Mesendoderm (in vitro differentiated cells): ENCODE data around the gene PLCXD1.
"Not testable (repeated sequence)": the region's sequence is repeated elsewhere in the genome, so short reads cannot be mapped to it uniquely, and the experiment has no call there.

Experiments
- DNase-seq: peaks from one replicate; pipeline ENCODE4 v3.0.0; 2013
- H2AK5ac ChIP-seq: 2 replicates; pipeline ENCODE4 v1.6.1; 2013; ENCODE audit warnings: low read length, inconsistent platforms
- H2BK120ac ChIP-seq: 2 replicates; pipeline ENCODE4 v1.6.1; 2013; ENCODE audit warnings: low read depth, mild to moderate bottlenecking, low read length, moderate library complexity, mixed read lengths
- H2BK15ac ChIP-seq: replicated peaks from 2 replicates; pipeline ENCODE4 v1.6.1; 2013; ENCODE audit warnings: low read depth, mild to moderate bottlenecking, moderate library complexity
- H2BK5ac ChIP-seq: 2 replicates; pipeline ENCODE4 v1.6.1; 2013; ENCODE audit warnings: low read length, inconsistent platforms
- H3K18ac ChIP-seq: 2 replicates; pipeline ENCODE4 v1.6.1; 2013; ENCODE audit warnings: mild to moderate bottlenecking, low read length, mixed read lengths
- H3K23ac ChIP-seq: one replicate; pipeline ENCODE4 v1.6.1; 2013; ENCODE audit warnings: low read length
- H3K27ac ChIP-seq: 2 replicates; pipeline ENCODE4 v1.5.1; 2013; ENCODE audit warnings: low read depth, mild to moderate bottlenecking, inconsistent platforms, low read length, moderate library complexity
- H3K27me3 ChIP-seq: 2 replicates; pipeline ENCODE4 v1.6.1; 2013; ENCODE audit warnings: low read length, control low read depth, mild to moderate bottlenecking, inconsistent platforms; ENCODE audit not compliant: insufficient read depth, poor library complexity
- H3K36me3 ChIP-seq: 2 replicates; pipeline ENCODE4 v1.6.1; 2013; ENCODE audit warnings: low read length, inconsistent platforms; ENCODE audit not compliant: control insufficient read depth, insufficient read depth
- H3K4ac ChIP-seq: one replicate; pipeline ENCODE4 v1.6.1; 2013; ENCODE audit warnings: low read depth, mild to moderate bottlenecking, low read length, moderate library complexity
- H3K4me1 ChIP-seq: 2 replicates; pipeline ENCODE4 v1.6.1; 2013; ENCODE audit warnings: low read depth, low read length, inconsistent platforms; ENCODE audit not compliant: control insufficient read depth
- H3K4me2 ChIP-seq: 2 replicates; pipeline ENCODE4 v1.6.1; 2013; ENCODE audit warnings: low read length
- H3K4me3 ChIP-seq: 2 replicates; pipeline ENCODE4 v1.5.1; 2013; ENCODE audit warnings: mild to moderate bottlenecking, low read length
- H3K56ac ChIP-seq: one replicate; pipeline ENCODE4 v1.6.1; 2013; ENCODE audit warnings: low read length
- H3K79me1 ChIP-seq: 2 replicates; pipeline ENCODE4 v1.6.1; 2013; ENCODE audit warnings: low read length, inconsistent platforms
- H3K79me2 ChIP-seq: 2 replicates; pipeline ENCODE4 v1.6.1; 2013; ENCODE audit warnings: mild to moderate bottlenecking, low read length; ENCODE audit not compliant: control insufficient read depth, insufficient read depth
- H3K9ac ChIP-seq: 2 replicates; pipeline ENCODE4 v1.6.1; 2013; ENCODE audit warnings: low read length, inconsistent platforms
- H4K5ac ChIP-seq: one replicate; pipeline ENCODE4 v1.6.1; 2013; ENCODE audit warnings: low read length
- H4K8ac ChIP-seq: one replicate; pipeline ENCODE4 v1.6.1; 2013; ENCODE audit warnings: low read depth, mild to moderate bottlenecking, control low read depth, low read length, moderate library complexity
- whole genome bisulfite sequencing: extraction: QIAGEN DNeasy Blood & Tissue Kit; methylation state at CpG from one replicate; pipeline ENCODE4 v1.1.7; 2013; ENCODE audit warnings: low lambda C conversion rate, missing lambda C conversion rate; ENCODE audit not compliant: insufficient coverage; ENCODE audit errors: extremely low coverage; 5-methylcytosine and 5-hydroxymethylcytosine counted together

PLCXD1 gene

DNA sequence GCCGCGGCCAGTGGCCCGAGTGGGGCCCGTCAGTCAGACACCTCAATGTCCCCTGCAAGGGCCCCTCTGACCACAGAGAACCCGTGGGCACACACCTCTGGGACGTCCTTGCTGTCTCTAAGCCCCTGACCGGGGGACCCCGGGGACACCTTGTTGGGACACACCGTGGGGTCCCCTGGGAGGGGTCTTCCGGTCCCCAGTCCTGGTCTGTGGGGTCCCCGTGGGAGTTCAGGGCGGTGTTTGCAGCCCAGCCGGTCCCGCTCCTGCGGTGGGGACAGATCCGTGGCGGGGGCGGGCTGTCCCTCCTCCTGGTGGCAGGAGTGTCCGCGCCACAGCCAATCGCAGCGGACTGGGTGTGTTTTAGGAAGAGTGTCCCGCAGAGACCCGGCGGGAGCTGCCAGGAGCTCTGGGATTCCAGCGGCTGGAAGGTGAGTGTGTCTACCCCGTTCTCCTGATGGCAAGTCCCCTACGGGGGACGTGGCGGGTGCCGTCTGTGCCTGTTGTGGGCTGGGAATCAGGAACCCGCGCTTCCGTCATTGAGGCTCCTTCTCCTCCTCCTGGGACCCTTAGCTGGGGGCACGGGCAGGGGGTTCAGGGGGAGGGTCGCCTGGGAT is 5.1 kb upstream of the PLCXD1 start:
- no peaks in the 10 kb centered on the region for H3K27me3 ChIP-seq
- no peak overlapping the region for H4K5ac ChIP-seq
- peak overlapping the region; percentile 50 for H2BK5ac ChIP-seq
- H3K4me1 ChIP-seq: peaks cover 5% of the 10 kb centered on the region
- peaks cover 2% of the 10 kb centered on the region for H3K79me1 ChIP-seq
- peak; percentile 88 for DNase-seq
- H3K79me2 ChIP-seq: no peaks in the 10 kb centered on the region
- WGBS: no CpG with 5 or more reads among the region's 36 CpGs
- peak overlapping the region; percentile 98 for H3K23ac ChIP-seq
- peak overlapping the region; percentile 39 for H3K4ac ChIP-seq
- H2BK120ac ChIP-seq: no peak overlapping the region
- no peak overlapping the region for H4K8ac ChIP-seq
- H3K27ac ChIP-seq: peak overlapping the region; percentile 68
- no peak overlapping the region for H2BK15ac ChIP-seq
- peak overlapping the region; percentile 88 for H3K9ac ChIP-seq
- H3K18ac ChIP-seq: peak overlapping the region; percentile 65
- no peaks in the 10 kb centered on the region for H3K36me3 ChIP-seq
- H3K4me2 ChIP-seq: peak overlapping the region; percentile 94
- H2AK5ac ChIP-seq: no peak overlapping the region
- H3K4me3 ChIP-seq: peak overlapping the region; percentile 72
- H3K56ac ChIP-seq: peak overlapping the region; percentile 97

DNA sequence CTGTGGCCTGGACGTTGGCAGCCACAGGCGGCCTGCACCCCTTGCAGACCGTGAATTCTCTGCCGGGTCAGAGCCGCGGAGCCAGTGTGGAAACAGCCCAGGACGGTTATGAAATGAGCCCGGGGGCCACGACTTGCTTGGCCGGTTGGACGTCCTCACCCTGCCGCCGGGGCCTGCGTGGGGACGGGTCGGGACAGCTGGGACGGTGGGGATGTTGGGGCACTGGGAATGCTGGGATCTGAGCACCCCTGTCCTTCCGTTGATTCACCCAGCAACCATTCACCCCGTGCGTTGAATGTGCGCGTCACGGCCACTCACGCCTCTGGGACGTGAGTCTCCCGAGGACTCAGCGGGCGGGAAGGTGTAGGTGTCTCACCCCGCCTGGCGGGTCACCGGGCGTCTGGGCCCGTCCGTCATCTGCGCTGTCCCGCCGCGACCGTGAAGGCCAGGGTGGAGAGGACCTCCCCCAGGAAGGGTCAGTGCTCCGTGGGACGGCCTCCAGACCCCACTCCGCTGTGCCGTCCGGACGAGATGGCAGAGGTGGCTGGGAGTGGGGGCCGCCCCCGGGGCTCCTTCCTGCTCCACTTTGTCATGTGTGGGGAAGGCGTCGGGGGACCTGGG is 4.5 kb upstream of the PLCXD1 start:
- Histone ChIP-seq H4K8ac (no peak overlapping the region), H3K79me1 (peaks cover 2% of the 10 kb centered on the region), H3K4me2 (peak overlapping the region; percentile 94), H3K4me3 (peak overlapping the region; percentile 72), H3K36me3 (no peaks in the 10 kb centered on the region), H3K27me3 (no peaks in the 10 kb centered on the region), H4K5ac (no peak overlapping the region), H2BK120ac (no peak overlapping the region), H2BK15ac (no peak overlapping the region), H3K79me2 (no peaks in the 10 kb centered on the region), H3K18ac (peak overlapping the region; percentile 24), H3K27ac (peak overlapping the region; percentile 27), H3K56ac (peak overlapping the region; percentile 97), H2AK5ac (no peak overlapping the region), H3K4ac (no peak overlapping the region), H3K4me1 (peaks cover 5% of the 10 kb centered on the region), H2BK5ac (peak overlapping the region; percentile 50), H3K23ac (peak overlapping the region; percentile 98), H3K9ac (peak overlapping the region; percentile 88)
- no peak for DNase-seq
- no CpG with 5 or more reads among the region's 49 CpGs for WGBS

DNA sequence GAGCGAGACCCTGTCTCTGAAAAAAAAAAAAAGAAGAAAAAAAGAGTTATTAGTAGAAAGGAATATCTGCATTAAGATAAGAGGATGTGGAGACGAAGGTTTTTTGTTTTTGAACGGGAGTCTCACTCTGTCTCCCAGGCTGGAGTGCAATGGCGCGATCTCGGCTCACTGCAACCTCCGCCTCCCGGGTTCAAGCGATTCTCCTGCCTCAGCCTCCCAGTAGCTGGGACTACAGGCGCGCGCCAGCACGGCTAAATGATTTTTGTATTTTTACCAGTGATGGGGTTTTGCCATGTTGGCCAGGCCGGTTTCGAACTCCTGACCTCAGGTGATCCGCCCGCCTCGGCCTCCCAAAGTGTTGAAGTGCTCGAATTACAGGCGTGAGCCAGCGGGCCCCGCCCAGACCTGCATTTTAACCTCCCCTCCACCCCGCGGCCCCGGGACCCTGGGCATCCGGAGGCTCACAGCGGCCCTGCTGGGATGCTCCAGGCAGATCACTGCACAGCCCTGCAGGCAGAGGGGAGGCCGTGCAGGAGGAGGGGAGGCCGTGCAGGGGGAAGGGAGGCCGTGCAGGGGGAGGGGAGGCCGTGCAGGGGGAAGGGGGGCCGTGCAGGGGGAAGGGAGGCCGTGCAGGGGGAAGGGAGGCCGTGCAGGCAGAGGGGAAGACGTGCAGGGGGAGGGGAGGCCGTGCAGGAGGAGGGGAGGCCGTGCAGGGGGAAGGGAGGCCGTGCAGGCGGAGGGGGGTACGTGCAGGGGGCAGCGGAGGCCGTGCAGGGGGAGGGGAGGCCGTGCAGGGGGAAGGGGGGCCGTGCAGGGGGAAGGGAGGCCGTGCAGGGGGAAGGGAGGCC is 1.2 kb upstream of the PLCXD1 start:
- DNase-seq, H3K4me2 ChIP-seq, H3K9ac ChIP-seq, H3K27me3 ChIP-seq, H3K23ac ChIP-seq, H2BK5ac ChIP-seq, H3K4me1 ChIP-seq, H2BK15ac ChIP-seq, H3K4me3 ChIP-seq, H3K79me2 ChIP-seq, H3K4ac ChIP-seq, H3K36me3 ChIP-seq, H4K5ac ChIP-seq, H2AK5ac ChIP-seq, H4K8ac ChIP-seq, H3K79me1 ChIP-seq, H2BK120ac ChIP-seq: not testable (repeated sequence)
- peak overlapping the region; percentile 15 for H3K18ac ChIP-seq
- WGBS: 100% methylated on average over 2 of the region's 45 CpGs
- H3K56ac ChIP-seq: peak overlapping the region; percentile 7
- peak overlapping the region; percentile 33 for H3K27ac ChIP-seq

DNA sequence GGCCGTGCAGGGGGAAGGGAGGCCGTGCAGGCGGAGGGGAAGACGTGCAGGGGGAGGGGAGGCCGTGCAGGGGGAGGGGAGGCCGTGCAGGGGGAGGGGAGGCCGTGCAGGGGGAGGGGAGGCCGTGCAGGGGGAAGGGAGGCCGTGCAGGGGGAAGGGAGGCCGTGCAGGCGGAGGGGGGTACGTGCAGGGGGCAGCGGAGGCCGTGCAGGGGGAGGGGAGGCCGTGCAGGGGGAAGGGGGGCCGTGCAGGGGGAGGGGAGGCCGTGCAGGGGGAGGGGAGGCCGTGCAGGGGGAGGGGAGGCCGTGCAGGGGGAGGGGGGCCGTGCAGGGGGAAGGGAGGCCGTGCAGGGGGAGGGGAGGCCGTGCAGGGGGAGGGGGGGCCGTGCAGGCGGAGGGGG is 459 bp upstream of the PLCXD1 start:
- peaks cover 10% of the 10 kb centered on the region for H3K36me3 ChIP-seq
- not testable (repeated sequence) for H3K23ac ChIP-seq, H3K27ac ChIP-seq, H2BK15ac ChIP-seq, H3K27me3 ChIP-seq, H2BK5ac ChIP-seq, H3K4me1 ChIP-seq, H2AK5ac ChIP-seq, H3K18ac ChIP-seq, DNase-seq, H2BK120ac ChIP-seq, H3K4me3 ChIP-seq, H4K5ac ChIP-seq, H4K8ac ChIP-seq, H3K4me2 ChIP-seq, H3K56ac ChIP-seq, H3K4ac ChIP-seq, H3K9ac ChIP-seq
- H3K79me2 ChIP-seq: peaks cover 11% of the 10 kb centered on the region
- no CpG with 5 or more reads among the region's 24 CpGs for WGBS
- H3K79me1 ChIP-seq: peaks cover 13% of the 10 kb centered on the region

DNA sequence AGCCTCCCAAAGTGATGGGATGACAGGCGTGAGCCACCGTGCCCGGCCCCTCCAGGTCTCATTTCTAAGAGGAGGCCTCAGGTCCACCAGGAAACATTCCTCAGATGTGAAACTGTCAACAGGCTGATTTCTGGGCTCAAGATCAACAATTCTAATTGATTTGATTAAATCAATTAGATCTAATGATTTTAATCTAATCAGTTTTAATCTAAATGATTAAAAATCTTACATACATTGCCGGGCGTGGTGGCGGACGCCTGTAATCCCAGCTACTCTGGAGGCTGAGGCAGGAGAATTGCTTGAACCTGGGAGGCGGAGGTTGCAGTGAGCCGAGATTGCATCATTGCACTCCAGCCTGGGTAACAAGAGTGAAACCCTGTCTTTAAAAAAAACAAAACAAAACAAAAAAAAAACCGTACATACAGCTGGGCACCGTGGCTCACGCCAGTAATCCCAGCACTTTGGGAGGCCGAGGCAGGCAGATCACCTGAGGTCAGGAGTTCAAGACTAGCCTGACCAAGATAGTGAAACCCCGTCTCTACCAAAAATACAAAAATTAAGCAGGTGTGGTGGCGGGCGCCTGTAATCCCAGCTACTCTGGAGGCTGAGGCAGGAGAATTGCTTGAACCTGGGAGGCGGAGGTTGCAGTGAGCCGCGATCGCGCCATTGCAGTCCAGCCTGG is 960 bp downstream of the PLCXD1 start:
- not testable (repeated sequence) for H4K5ac ChIP-seq, H2BK120ac ChIP-seq, H4K8ac ChIP-seq, H3K4me3 ChIP-seq, H3K4me2 ChIP-seq, H3K18ac ChIP-seq, H3K23ac ChIP-seq, DNase-seq, H3K27me3 ChIP-seq, H3K4me1 ChIP-seq, H3K4ac ChIP-seq, H2AK5ac ChIP-seq, H2BK15ac ChIP-seq, H2BK5ac ChIP-seq
- H3K27ac ChIP-seq: peak overlapping the region; percentile 99
- WGBS: no CpG with 5 or more reads among the region's 21 CpGs
- peaks cover 12% of the 10 kb centered on the region for H3K36me3 ChIP-seq
- H3K79me2 ChIP-seq: peaks cover 12% of the 10 kb centered on the region
- peak overlapping the region; percentile 95 for H3K9ac ChIP-seq
- H3K79me1 ChIP-seq: peaks cover 11% of the 10 kb centered on the region
- peak overlapping the region; percentile 94 for H3K56ac ChIP-seq
